Right lobe of liver (tissue), 4 donors: Measurements from ENCODE around the gene RORC.
"Not testable (repeated sequence)": the region's sequence is repeated elsewhere in the genome, so short reads cannot be mapped to it uniquely, and the experiment has no call there.

Experiments used
- CTCF ChIP-seq, 4 donors: fragments of 200-600 bp in 3 of 4; fragments of 450-650 bp in 1 of 4; IDR thresholded peaks; one replicate each; pipeline versions ENCODE4 v1.5.1 to v1.8.0; 2016 to 2022; ENCODE audit warnings: antibody characterized with exemption in 4 of 4, mild to moderate bottlenecking in 2 of 4
- POLR2A ChIP-seq: fragments of 450-650 bp; IDR thresholded peaks from one replicate; pipeline ENCODE4 v1.6.1; 2017; ENCODE audit warnings: antibody characterized with exemption, mild to moderate bottlenecking
- donor health status: DM: no; HTN: no; CAD: no.
- donor health status: DM: no; HTN: no; CAD: no.
- donor health status: DM: no; HTN: yes; CAD: no.

- TF ChIP-seq POLR2A; CTCF (IDR thresholded peaks at IDR 0.05): not testable (repeated sequence)
Measured at GRCh38 chr1:151768351-151769066, 63.1 kb downstream of the RORC start.
